Inferior parietal cortex (tissue), 1 donor: ENCODE data around the gene QPCTL.

Experiments used
- DNase-seq: peaks from one replicate; pipeline ENCODE4 v3.0.0-alpha.2; 2016; ENCODE audit errors: extremely low spot score

Gene QPCTL

DNA sequence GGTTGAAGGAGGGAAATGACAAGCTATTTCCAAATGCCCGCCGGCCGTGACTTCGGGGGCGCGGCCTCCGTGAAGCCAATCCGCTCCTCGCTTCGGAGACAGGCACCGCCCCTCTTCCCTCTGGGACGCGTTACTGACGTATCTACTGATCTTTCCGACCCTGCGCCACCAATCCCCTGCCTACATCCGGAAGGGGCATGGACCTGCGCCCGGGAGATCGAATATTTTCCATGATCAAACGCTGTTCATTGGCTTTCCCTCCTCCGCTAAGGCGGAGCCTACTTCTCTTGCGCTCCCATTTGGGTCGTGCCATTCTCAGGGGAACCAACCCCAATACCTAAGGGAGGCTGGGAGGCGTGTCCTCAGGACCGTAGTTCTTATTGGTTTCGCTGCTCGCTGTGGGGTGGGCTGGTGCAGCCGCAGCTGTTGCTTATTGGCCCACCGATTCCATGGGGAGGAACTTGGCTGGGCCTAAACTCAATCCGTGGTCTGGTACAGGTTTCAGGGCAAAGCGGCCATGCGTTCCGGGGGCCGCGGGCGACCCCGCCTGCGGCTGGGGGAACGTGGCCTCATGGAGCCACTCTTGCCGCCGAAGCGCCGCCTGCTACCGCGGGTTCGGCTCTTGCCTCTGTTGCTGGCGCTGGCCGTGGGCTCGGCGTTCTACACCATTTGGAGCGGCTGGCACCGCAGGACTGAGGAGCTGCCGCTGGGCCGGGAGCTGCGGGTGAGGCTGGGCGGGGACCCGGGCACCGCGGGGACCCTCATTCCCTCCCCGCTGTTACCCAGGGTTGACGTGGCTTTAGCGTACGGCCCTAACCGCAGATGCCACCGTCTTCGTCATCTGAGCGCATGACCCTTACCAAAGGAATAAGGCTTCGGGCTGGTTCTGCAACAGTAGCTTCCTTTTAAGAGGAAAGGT, at the start of gene QPCTL:
TSS of gene QPCTL (plus strand) at position 480 of the 919 bp plus-strand sequence. CDS start at position 518, 38 bp downstream.
- DNase-seq: peak; percentile 98

GRCh38 chr19:45643024-45643926, 49.2 kb upstream of the QPCTL start:
- DNase-seq: peak; percentile 90

GRCh38 chr19:45643927-45644771, 48.3 kb upstream of the QPCTL start:
- DNase-seq: peak; percentile 64

GRCh38 chr19:45645068-45645630, 47.3 kb upstream of the QPCTL start:
- DNase-seq: no peak

- peak; percentile 98 for DNase-seq
These were observed 46.7 kb upstream of the QPCTL start for GRCh38 chr19:45645631-45646344.

DNA sequence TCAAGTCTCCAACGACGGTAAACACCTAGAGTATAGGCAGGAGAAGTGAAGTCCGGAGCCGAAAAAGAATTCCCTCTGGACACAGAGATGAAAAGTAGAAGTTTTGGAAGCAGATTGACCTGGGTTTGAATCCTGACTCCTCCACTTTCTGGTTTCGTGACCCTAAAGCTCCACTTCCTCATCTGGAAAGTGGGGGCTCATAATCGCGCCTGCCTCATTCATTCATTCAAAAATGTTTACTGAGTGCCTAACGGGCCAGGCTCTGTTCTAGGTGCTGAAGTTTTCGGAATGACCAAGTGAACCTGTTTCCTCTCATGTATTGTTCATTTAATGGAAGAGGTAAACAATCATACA, 46.1 kb upstream of the QPCTL start:
- DNase-seq: no peak

- DNase-seq: no peak
These were observed 41.7 kb upstream of the QPCTL start for GRCh38 chr19:45650722-45651121.

DNA sequence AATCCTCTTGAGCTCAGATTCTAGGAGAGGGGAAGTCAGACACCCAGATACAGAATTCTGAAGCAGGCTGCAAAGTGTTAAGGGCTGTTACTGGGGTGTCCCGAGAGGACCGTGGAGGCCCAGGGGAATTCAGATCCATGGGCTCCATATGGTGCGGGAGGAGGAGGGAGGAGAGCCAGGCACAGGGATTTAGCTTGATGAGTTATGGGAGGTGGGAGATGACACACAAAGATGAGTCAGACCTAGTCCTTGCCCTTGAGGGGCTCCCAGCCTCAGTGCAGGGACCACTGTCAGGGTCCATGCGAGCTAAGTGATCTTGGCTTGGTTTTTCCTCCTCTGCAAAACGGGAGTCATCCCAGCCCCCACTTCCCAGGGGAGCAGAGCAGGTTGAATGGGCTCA, 38.8 kb upstream of the QPCTL start:
- no peak for DNase-seq

GRCh38 chr19:45655073-45655472, 37.4 kb upstream of the QPCTL start:
- no peak for DNase-seq

GRCh38 chr19:45657520-45658167, 34.8 kb upstream of the QPCTL start:
- DNase-seq: no peak

- DNase-seq: no peak
These were observed 33.3 kb upstream of the QPCTL start for GRCh38 chr19:45659096-45659729.

- DNase-seq: no peak
These were observed 31.8 kb upstream of the QPCTL start for GRCh38 chr19:45660636-45661035.

DNA sequence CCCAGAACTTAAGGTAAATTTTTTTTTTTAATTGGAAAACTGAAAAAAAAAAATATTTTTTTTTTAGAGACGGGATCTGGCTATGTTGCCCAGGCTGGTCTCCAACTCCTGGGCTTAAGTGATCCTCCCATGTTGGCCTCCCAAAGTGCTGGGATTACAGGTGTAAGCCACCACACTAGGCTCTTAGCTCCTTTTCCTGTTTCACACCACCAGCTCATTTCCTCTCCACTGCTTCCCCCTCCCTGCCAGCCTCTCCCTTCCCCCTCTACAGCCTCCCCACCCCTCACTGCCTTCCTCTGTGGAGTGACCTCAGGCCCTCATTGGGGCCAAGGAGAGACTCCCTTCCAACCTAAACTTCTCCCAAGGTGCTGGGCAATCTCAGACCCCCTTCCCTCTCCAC, 28.7 kb upstream of the QPCTL start:
- DNase-seq: no peak

DNA sequence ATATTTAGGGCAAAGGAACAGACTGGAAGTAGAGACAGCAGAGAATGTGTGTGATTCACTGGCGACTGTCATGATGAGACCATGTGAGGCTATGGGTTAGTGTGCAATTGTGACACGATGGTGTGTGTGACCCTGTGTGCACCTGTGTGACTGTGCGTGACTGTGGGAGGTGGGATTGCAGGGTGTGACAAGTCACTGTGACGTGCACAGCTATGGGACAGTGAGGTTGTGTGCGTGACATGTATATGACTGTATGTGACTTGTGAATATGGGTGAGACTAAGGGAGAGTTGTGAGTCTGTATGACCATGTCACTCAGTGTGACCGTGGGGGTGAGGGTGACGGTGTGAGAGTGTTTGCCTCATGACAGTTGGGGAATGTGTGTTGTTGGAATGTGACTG, 27.9 kb upstream of the QPCTL start:
- DNase-seq: no peak

- no peak for DNase-seq
These were observed 24.7 kb upstream of the QPCTL start, which contains the start of gene GIPR for GRCh38 chr19:45667620-45668341. Gene GIPR (plus strand): TSS chr19:45668221. CDS start chr19:45669521, 1,300 bp downstream.

DNA sequence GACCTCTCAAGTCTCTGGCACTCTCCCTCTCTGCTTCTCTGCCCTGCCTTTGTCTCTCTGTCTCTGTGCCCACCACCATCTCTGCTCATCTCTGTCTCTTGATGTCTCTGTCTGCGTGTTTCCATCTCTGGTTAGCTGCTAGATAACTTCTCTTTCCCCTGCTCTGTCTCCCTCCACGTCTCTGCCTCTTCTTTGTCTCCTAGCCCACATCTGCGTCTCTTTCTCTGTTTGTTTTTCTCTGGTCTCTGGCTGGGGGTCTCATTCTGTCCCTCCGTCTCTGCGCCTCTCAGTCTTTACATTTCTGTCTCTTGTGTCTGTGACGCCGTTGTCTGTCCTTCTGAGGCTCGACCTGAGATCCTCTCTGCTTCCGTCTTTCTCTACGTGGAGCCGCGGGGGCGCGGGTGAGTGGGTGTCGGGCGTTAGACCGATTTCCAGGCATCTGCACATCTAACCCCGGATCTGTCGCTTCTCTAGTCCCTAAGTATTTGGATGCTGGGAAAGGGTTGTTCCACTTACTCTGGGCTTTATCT, 24.1 kb upstream of the QPCTL start:
- DNase-seq: no peak

DNA sequence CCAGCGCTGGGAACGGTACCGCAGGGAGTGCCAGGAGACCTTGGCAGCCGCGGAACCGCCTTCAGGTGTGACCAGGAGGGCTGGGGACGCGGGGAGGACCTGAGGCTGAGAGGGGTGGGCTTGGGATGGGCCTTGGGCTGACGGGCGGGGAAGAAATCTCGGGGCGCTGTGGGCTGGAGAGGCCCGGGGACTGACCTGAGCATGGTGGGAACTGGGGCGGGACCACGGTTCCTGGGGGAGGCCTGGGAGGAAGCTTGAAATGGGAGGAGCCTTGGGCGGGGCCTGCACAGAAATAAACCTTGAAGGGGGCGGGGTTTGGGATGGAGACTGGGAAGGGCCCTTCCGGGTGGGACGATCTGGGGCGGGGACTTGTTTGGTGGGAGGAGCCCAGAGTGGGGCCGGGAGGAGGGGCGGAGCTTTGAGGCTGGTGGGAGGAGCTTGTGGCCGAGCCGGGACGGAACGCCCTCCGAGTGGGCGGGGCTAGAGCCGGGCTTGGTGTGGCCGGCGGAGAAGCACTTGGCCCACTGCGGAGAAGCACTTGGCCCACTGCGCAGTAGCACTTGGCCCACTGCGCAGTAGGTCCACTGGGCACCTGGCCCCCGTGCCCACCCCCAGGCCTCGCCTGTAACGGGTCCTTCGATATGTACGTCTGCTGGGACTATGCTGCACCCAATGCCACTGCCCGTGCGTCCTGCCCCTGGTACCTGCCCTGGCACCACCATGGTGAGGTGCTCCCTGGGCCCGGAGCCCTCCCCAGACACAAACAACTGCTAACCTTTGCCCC, 21.6 kb upstream of the QPCTL start:
- peak; percentile 39 for DNase-seq

GRCh38 chr19:45674946-45675345, 17.5 kb upstream of the QPCTL start:
- no peak for DNase-seq
